NCI-H2196 (cell line): ENCODE results near the gene EFNA1.

ENCODE experiments used
- DNase-seq: peaks from one replicate; lab custom pipeline; 2025; ENCODE audit not compliant: unreplicated experiment; lab: John Stamatoyannopoulos, UW

Gene EFNA1

DNA sequence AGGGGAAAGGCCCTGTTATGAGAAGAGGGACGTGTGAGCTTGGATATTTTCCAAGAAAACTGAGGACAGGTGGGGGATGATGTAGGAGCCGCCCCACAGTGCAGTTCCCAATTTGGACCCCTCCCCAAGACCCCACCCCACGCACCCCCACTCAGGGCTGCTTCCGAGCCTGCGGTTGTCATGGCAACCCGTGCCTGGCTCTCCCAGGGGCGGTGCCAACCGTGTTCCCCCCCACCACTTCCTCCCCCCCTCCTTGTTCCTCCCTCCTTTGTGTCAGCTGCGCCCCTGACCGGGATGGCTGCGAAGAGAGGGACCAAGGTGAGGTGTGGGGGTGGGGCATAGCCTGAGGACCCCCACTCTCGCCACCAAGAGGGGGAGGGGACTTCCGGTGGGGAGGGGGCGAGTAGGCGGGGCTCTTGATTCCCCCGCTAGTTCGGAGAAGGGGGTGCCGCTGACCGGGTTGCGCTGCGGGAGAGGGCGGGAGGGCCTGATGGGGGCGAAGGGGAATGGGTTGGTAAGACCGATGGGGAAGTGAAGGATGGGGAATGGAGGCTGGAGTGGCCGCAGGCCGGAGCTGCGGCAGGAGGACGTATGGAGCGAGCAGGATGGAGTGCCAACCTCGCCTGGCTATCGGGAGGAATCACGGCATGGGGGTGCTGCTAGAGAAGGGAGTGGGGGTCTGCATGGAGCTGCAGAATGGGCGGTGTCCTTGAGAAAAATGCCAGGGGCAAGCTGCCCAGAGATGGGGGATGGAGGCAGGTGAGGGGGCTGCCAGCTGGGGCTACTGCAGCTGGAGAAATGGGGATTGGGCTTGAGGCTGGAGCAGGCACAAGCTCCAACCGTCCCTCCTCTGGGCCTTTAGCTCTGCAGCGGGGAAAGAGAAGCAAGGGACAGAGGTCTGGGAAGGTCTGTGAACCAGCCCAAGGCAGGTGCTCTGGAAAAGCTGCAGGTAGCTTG, 46.9 kb downstream of the EFNA1 start:
- DNase-seq = peak; percentile 61

DNA sequence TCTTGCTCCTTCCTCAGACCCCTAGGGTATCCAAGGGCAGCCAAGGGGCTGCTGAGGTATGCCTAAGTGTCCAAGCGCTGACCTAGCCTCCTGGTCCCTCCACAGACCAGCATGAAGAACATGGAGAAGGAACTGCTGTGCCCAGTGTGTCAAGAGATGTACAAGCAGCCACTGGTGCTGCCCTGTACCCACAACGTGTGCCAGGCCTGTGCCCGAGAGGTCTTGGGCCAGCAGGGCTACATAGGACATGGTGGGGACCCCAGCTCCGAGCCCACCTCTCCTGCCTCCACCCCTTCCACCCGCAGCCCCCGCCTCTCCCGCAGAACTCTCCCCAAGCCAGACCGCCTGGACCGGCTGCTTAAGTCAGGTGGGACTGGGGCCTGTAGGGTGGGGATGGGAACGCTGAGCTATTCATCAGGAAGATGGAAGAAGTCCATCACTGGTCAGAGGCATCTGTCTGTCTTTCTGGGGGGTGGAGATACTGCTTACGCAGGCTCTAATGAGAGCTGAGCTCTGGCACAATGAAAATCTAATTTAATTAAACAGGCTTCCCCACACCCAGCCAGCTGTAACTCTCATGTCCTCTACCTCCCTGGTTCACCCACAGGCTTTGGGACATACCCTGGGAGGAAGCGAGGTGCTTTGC, 47.7 kb downstream of the EFNA1 start:
- no peak for DNase-seq

DNA sequence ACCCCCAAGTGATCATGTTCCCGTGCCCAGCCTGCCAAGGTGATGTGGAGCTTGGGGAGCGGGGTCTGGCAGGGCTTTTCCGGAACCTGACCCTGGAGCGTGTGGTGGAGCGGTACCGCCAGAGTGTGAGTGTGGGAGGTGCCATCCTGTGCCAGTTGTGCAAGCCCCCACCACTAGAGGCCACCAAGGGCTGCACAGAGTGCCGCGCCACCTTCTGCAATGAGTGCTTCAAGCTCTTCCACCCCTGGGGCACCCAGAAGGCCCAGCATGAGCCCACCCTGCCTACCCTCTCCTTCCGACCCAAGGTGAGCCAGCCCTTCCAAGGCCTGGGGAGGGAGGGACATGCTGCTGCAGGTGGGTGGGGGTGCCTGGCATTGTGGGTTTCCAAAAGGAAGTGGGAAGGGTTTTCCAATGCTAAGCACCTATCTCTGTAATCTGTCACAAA, 48.3 kb downstream of the EFNA1 start:
- DNase-seq = no peak

DNA sequence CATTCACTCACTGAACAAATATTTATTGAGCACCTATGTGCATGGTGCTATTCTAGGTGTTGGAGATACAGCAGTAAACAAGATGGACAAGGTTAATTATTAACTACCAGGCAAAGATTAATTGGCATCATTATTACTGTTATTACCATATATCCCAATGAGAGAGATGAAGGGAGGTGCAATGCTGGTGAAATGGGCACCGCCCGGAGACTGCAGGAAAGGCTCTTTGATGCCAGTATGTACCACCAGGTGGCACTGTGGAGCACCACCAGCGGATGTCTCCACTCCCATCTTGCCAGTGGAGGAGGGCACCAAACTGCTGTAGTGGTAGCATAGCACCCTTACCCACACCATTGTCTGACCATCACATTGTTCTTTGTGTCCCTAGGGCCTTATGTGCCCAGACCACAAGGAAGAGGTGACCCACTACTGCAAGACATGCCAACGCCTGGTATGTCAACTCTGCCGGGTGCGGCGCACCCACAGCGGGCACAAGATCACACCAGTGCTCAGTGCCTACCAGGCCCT, 48.9 kb downstream of the EFNA1 start:
- peak; percentile 88 for DNase-seq

DNA sequence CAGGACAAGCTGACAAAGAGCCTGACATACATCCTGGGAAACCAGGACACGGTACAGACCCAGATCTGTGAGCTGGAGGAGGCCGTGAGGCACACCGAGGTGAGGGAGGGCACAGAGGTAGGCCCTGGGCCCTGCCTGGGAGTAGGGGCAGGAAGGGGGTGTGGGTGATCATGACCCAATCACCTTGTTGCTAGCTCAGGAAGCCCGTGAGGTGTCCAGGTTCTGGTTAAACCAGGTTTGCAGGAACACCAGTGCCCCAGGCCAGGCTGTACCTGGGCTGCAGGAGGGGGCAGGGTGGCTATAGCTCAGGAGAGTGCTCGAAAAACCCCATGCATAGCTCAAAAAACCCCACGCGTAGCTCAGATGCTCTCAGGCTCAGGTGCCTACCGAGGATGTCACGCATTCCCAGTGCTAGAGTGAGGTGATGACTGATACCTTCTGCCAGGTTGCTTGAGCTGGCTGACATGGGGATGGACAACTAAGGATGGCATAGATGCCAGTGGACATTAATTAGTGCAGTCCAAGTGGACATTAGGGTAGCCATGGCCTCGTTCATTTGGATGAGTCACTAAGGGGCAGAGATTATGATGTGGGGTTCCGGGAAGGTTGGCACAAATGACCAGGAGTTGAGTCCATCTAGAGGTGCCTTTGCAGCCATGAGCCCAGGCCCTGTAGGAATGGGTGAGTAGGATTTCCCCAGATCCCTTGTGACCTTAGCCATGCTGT, 49.7 kb downstream of the EFNA1 start:
- DNase-seq = no peak

DNA sequence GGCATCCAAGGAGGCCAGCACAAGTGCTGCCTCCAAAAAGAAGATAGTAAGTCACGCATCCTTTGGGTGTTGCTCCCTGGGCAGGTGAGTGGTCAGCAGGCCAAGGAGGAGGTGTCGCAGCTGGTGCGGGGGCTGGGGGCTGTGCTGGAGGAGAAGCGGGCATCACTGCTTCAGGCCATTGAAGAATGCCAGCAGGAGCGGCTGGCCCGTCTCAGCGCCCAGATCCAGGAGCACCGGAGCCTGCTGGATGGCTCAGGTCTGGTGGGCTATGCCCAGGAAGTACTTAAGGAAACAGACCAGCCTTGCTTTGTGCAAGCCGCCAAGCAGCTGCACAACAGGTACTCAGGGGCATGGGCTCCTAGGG, 50.2 kb downstream of the EFNA1 start:
- no peak for DNase-seq

DNA sequence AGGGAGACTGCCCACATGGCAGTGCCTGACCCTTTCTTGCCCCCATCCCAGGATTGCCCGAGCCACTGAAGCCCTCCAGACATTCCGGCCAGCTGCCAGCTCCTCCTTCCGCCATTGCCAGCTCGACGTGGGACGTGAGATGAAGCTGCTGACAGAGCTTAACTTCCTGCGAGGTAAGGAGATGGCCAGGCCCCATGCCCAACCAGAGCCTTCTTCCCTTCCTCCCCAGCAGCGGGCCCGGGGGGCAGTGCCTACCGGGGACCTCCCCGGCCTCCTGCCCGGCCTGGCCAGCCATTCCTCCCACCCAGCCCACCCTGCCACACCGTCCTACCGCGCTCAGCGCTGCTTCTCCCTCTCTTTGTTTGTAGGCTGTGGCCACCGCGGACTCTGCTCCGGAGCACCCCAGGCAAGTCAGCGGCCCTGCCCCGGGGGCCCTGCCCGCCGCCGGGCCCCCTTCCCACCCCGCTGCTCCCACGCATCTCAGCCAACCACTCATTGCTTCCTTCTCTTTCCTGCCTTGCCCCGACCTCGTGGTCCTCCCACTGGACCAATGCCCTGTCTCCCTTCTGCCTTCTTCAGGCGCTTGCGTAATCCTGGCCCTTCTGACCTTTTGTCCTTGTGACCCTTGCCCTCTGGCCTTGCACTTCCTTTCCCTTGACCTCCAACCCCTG, 50.9 kb downstream of the EFNA1 start:
- no peak for DNase-seq

DNA sequence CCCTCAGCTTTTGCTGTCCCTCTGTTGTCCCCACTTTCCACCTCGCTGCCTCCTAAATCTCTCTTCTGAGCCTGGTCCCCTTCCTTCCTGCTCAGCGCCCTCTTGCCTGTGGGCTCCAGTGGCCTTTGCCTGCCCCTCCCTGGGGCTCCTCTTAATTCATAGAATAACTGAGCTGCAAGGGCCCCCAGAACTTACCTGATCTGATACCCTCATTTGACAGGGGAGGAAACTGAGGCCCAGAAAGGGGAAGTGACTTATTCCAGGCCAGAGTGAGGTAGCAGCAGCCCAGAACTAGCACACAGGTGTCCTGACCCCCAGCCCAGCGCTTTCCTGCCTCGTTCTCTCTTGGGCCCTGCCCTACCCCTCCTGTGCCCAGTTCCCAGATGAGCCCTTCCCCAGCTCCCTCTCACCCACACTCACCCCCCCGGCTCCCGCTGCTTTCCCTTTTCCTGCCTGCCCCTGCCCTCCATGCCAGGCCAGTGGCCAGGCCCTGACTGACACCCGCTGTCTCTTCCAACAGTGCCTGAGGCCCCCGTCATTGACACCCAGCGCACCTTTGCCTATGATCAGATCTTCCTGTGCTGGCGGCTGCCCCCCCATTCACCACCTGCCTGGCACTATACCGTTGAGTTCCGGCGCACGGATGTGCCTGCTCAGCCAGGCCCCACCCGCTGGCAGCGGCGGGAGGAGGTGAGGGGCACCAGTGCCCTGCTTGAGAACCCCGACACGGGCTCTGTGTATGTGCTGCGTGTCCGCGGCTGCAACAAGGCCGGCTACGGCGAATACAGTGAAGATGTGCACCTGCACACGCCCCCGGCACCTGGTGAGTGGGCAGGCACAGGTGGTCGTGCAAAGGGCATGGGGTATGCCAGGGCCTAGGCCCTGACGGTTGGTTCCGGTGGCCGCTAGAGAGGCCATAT, 51.7 kb downstream of the EFNA1 start:
- no peak for DNase-seq

DNA sequence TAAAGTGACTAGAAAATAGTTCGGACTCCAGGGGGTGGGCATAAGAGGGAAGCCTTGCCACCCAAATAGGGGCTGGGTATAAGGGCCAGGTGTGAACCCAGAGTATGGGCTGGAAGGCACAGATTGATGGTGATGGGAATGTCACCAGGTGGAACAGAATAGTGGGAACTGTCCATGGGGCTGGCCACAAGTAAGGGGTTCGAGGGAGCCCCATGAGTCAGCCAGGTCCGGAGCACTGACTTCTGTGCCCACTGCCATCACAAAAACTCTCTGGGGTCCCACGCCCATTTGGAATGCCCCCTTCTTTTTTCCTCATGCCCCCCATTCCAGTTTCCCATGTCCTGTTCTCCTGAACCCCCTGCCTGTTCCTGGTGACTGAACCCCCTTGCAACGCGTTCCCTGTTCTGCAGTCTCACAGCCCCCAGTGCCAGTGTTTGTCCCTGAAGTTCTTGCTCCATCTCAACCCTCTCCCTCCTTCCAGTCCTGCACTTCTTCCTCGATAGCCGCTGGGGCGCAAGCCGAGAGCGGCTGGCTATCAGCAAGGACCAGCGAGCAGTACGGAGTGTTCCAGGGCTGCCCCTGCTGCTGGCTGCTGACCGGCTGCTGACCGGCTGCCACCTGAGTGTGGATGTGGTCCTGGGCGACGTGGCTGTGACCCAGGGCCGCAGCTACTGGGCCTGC, 53.8 kb downstream of the EFNA1 start:
- no peak for DNase-seq

DNA sequence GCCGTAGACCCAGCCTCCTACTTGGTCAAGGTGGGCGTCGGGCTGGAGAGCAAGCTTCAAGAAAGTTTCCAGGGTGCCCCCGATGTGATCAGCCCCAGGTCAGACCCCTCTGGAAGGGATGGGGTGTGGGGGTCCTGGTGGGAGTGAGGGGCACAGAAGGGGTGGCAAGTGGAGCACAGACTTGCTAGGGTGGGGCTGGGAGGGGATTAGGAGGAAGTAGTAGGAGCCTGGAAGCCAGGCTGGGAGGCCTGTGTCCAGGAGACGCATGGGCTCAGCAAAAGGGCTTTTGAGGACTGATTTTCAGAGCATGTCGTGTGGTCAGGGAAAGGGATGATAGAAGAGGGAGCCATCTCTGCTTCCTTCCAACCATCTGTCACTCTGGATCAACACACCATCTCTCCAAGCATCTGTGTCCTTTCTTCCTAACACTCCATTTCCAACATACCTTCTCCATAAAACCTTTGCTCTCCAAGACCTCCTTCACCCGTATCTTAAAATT, 54.4 kb downstream of the EFNA1 start:
- no peak for DNase-seq

DNA sequence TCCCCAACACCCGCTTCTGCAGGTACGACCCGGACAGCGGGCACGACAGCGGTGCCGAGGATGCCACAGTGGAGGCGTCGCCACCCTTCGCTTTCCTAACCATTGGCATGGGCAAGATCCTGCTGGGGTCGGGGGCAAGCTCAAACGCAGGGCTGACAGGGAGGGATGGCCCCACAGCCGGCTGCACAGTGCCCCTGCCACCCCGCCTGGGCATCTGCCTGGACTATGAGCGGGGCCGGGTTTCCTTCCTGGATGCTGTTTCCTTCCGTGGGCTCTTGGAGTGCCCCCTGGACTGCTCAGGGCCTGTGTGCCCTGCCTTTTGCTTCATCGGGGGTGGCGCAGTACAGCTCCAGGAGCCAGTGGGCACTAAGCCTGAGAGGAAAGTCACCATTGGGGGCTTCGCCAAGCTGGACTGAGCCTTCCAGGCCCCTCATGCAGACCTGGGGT, 56.1 kb downstream of the EFNA1 start:
- no peak for DNase-seq

DNA sequence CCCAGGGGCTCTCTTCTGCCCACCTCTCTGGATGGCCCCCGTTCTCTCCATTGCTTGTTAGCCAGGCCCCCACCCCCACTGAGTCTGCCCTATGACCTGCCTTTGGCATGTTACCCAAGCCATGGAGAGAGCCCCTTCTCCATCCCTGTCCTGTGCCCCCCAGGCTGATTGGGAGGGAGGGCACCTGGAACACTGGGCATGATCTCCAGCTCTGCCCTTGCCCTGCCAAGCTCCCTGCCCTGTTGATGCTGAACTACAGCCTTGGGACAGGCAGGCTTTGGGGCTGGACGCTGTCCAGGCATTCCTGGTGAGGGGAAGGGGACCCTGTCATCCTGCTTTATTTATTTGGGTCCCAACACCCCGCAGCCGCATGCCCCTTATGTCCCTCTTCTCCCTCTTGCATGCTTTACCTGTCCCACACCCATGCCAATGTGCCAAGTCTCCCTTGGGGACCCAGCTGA, 56.7 kb downstream of the EFNA1 start:
- no peak for DNase-seq
